Prostate gland (tissue), 2 donors: Measurements from ENCODE around the gene SEC61A1. TPM values are rescaled to one million over a fixed set of nuclear protein-coding genes. Genes with fewer than 3 reads are reported as not detected.

Experiments used
- DNase-seq: peaks from one replicate; pipeline ENCODE4 v3.0.0-alpha.2; 2019; ENCODE audit warnings: low spot score
- H3K27ac ChIP-seq, 2 donors: fragments of 200-600 bp; sonication (generic); 2 replicates each; pipeline ENCODE4 v1.5.1; 2017 to 2019
- H3K27me3 ChIP-seq: fragments of 200-600 bp; sonication (generic); replicated peaks from 2 replicates; pipeline ENCODE4 v1.5.1; 2019; ENCODE audit not compliant: insufficient read depth
- H3K36me3 ChIP-seq, 2 donors: fragments of 200-600 bp; sonication (generic); 1 replicate in 1 of 2; 2 replicates in 1 of 2; pipeline versions ENCODE4 v1.5.1 to v1.8.1; 2017 to 2019
- H3K4me1 ChIP-seq: fragments of 200-600 bp; sonication (generic); replicated peaks from 2 replicates; pipeline ENCODE4 v1.5.1; 2019
- H3K4me3 ChIP-seq, 2 donors: fragments of 200-600 bp; sonication (generic); 2 replicates each; pipeline ENCODE4 v1.5.1; 2017 to 2019
- H3K9me3 ChIP-seq: fragments of 200-600 bp; sonication (generic); 2 replicates; pipeline ENCODE4 v1.5.1; 2017
- POLR2A ChIP-seq: fragments of 450-650 bp; IDR thresholded peaks from one replicate; pipeline ENCODE4 v1.6.1; 2016; ENCODE audit warnings: antibody characterized with exemption, mild to moderate bottlenecking
- POLR2AphosphoS5 ChIP-seq: sonication (generic); formaldehyde crosslinking; IDR thresholded peaks from one replicate; pipeline ENCODE4 v1.6.1; 2017; ENCODE audit warnings: antibody characterized with exemption
- WGBS: methylation state at CpG from one replicate; pipeline ENCODE4 v1.1.5; 2018; 5-methylcytosine and 5-hydroxymethylcytosine counted together
- intact Hi-C: fragments of 100-400 bp; cut with DNase I; formaldehyde crosslinking; loops from one replicate; pipeline ENCODE4 v1.14.2; 2022
- total RNA-seq, 2 donors: library from RNA; depleted of rRNA; stranded (reverse); fragments of >200 nt; gene quantifications; one replicate each; pipeline ENCODE4 v1.1.0, GENCODE V29; 2016
- TF ChIP-seq, protein P1 (sequence below), 4 experiments: fragments of 200-600 bp in 2 of 4; fragments of 450-650 bp in 2 of 4; sonication (generic) in 2 of 4; IDR thresholded peaks; 1 replicate in 3 of 4; 2 replicates in 1 of 4; pipeline ENCODE4 v1.5.1; 2016 to 2019; ENCODE audit warnings: antibody characterized with exemption in 4 of 4, mild to moderate bottlenecking in 2 of 4, moderate library complexity in 2 of 4

SEC61A1 gene
- total RNA-seq, 2 donors from 2014 or later: 166 to 195 TPM

DNA sequence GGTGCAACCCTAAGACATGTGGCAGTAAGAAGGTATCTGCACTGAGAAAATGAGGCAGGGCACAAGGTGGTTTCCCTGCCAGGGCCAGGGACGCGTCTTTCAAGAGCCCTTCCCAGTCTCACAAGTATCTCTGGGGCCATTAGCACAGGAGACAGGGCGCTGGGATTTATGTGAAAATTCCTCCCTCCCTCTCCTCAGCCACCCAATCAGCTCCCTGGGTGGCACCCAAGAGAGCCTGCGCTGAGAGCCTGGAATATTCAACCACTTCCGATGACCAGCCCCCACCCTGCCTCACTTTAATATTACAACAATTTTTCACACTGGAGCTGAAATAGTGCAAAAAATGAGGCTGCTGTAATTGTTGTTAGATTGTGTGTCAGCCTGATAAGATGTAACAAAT is 26.1 kb downstream of the SEC61A1 start:
- Histone ChIP-seq H3K9me3 (no peaks in the 10 kb centered on the region), H3K4me3 (no peak overlapping the region), H3K4me1 (peaks cover 6% of the 10 kb centered on the region), H3K36me3 (no peaks in the 10 kb centered on the region), H3K27me3 (no peaks in the 10 kb centered on the region), H3K27ac (no peak overlapping the region)
- TF ChIP-seq POLR2AphosphoS5 (no peak), POLR2A (no peak)
- TF ChIP-seq, protein P1, sequence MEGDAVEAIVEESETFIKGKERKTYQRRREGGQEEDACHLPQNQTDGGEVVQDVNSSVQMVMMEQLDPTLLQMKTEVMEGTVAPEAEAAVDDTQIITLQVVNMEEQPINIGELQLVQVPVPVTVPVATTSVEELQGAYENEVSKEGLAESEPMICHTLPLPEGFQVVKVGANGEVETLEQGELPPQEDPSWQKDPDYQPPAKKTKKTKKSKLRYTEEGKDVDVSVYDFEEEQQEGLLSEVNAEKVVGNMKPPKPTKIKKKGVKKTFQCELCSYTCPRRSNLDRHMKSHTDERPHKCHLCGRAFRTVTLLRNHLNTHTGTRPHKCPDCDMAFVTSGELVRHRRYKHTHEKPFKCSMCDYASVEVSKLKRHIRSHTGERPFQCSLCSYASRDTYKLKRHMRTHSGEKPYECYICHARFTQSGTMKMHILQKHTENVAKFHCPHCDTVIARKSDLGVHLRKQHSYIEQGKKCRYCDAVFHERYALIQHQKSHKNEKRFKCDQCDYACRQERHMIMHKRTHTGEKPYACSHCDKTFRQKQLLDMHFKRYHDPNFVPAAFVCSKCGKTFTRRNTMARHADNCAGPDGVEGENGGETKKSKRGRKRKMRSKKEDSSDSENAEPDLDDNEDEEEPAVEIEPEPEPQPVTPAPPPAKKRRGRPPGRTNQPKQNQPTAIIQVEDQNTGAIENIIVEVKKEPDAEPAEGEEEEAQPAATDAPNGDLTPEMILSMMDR (IDR thresholded peaks at IDR 0.05): no peak
- intact Hi-C loops: loop anchor here (5.0 kb wide), 1 partner anchor 419 kb away; no protein-coding TSS in a partner anchor
- no peak for DNase-seq
- 95% methylated on average over 5 of the region's 5 CpGs for WGBS

DNA sequence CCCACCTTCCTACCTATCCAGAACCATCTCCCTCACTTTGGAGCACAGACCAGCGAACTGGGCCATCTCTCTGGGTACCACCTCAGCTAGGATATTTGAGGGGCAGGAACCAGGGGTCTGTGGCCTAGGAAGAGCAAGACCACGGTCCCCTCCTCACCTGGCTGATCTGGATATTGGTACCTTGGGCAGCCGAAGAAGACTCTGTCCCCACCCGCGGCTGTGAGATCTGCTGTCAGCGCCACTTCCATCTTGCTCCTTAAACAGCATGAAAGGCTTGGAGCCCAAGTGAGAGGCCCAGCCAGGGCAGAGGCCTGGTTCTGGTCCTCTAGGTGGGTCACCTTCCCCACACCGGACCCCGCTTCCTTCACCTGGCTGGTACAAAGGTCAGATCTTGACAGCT is 26.6 kb downstream of the SEC61A1 start:
- 95% methylated on average over 8 of the region's 8 CpGs for WGBS
- no peak for DNase-seq
- no peak overlapping the region for H3K4me3 ChIP-seq
- H3K36me3 ChIP-seq: no peaks in the 10 kb centered on the region
- H3K27ac ChIP-seq: no peak overlapping the region
- H3K4me1 ChIP-seq: peaks cover 9% of the 10 kb centered on the region
- TF ChIP-seq, protein P1 (IDR thresholded peaks at IDR 0.05): no peak
- no peak for TF ChIP-seq POLR2A
- TF ChIP-seq POLR2AphosphoS5: no peak
- H3K9me3 ChIP-seq: no peaks in the 10 kb centered on the region
- H3K27me3 ChIP-seq: no peaks in the 10 kb centered on the region
- intact Hi-C loops: loop anchor here (5.0 kb wide), 1 partner anchor 418 kb away; no protein-coding TSS in a partner anchor

DNA sequence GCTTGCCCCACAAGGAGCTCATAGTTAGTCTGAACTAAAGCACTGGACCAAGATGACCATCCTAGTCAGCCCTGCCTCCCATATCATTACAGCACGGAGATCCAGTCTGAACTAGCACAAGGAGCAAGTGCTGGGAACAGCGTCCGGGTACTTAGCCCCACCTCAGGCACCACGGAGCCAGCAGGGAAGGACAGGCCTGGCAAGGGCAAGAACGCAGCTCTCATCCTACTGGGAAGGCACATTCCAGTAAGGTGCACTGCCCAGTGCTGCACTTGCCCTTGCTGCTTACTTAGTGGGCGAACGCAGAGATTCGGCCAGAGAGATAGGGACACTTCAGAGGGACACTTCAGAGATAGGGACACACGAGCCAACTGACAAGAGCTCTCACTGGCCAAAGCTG is 27.6 kb downstream of the SEC61A1 start:
- Histone ChIP-seq H3K4me1 (peaks cover 14% of the 10 kb centered on the region), H3K4me3 (no peak overlapping the region), H3K36me3 (no peaks in the 10 kb centered on the region), H3K27ac (no peak overlapping the region), H3K27me3 (no peaks in the 10 kb centered on the region), H3K9me3 (no peaks in the 10 kb centered on the region)
- intact Hi-C loops: loop anchor here (5.0 kb wide), 1 partner anchor 417 kb away; no protein-coding TSS in a partner anchor
- 89% methylated on average over 9 of the region's 9 CpGs for WGBS
- TF ChIP-seq POLR2A (no peak), POLR2AphosphoS5 (no peak)
- TF ChIP-seq, protein P1 (IDR thresholded peaks at IDR 0.05): no peak
- no peak for DNase-seq

DNA sequence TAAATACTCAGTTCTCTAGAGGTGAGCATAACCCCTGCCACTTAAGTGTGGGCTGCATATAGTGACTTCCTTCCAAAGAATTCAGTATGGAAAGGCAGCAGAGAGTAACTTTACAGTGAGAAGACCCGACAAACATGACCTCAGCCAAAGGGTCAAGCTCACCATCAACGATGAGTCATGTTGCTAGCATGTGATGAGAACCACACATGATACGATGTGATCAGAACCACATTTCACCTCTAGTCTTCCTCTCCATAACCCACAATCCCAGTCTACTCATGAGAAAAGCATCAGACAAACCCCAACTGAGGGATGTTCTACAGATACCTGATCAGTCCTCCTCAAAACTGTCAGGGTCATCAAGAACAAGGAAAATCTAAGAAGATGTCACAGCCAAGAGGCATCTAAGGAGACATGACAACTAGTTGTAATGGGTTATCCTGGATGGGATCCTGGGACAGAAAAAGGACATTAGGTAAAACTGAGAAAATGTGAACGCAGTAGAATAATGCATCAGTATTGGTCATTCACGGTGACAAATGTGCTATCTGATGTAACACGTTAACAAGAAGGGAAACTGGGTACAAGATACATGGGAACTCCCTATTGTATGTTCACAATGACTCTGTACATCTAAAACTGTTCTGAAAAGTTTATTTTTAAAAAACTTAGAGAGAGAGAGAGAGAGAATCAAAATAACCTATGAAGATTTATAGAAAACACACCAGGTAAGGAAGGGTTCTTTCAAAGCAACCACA is 28.3 kb downstream of the SEC61A1 start:
- Histone ChIP-seq H3K27ac (no peak overlapping the region), H3K4me1 (peaks cover 14% of the 10 kb centered on the region)
- intact Hi-C loops: no loop called here

More for the DNA sequence above, 28.3 kb downstream of the SEC61A1 start:
- 80% methylated on average over 6 of the region's 6 CpGs for WGBS
- H3K4me3 ChIP-seq: no peak overlapping the region
- no peaks in the 10 kb centered on the region for H3K36me3 ChIP-seq
- no peaks in the 10 kb centered on the region for H3K9me3 ChIP-seq
- no peak for DNase-seq
- no peaks in the 10 kb centered on the region for H3K27me3 ChIP-seq
- TF ChIP-seq, protein P1 (IDR thresholded peaks at IDR 0.05): no peak
- TF ChIP-seq POLR2A (no peak), POLR2AphosphoS5 (no peak)
